H1 (cell line): ENCODE data around the gene AKT1S1. TPM values are rescaled to one million over a fixed set of nuclear protein-coding genes. Genes with fewer than 3 reads are reported as not detected.

Source experiments
- CTCF ChIA-PET: fragments of 300-600 bp; sonication (Branson Sonifier 250); formaldehyde crosslinking; loops from one replicate; lab custom pipeline; 2021; ENCODE audit not compliant: partially characterized antibody; lab: Charles Lee
- POLR2A ChIA-PET: fragments of 300-600 bp; sonication (Branson Sonifier 250); formaldehyde crosslinking; loops from one replicate; lab custom pipeline; 2021; ENCODE audit warnings: inconsistent platforms; ENCODE audit not compliant: partially characterized antibody; lab: Charles Lee
- DNase-seq, 2 experiments: peaks; one replicate each; pipeline versions ENCODE4 v3.0.0 to v3.0.0-alpha.2; 2010 to 2022; ENCODE audit warnings: low spot score in 2 of 2, low read depth in 1 of 2, mixed read lengths in 1 of 2
- FAIRE-seq: peaks from 2 replicates; lab custom pipeline; 2011; peaks lifted over from hg19 to GRCh38; lab: Jason Lieb, UNC
- H2AFZ ChIP-seq: 2 replicates; pipeline ENCODE4 v1.8.1; 2012; ENCODE audit warnings: low read length, inconsistent platforms
- H2AK5ac ChIP-seq: 2 replicates; pipeline ENCODE4 v1.6.1; 2013; ENCODE audit warnings: low read depth, low read length
- H2BK120ac ChIP-seq: replicated peaks from 2 replicates; pipeline ENCODE3; 2013; ENCODE audit warnings: low read depth, low read length, inconsistent platforms
- H2BK12ac ChIP-seq: 2 replicates; pipeline ENCODE4 v1.6.1; 2013; ENCODE audit warnings: low read depth, low read length
- H2BK15ac ChIP-seq: 2 replicates; pipeline ENCODE4 v1.6.1; 2013; ENCODE audit warnings: low read length
- H2BK20ac ChIP-seq: 2 replicates; pipeline ENCODE4 v1.6.1; 2013; ENCODE audit warnings: low read length
- H2BK5ac ChIP-seq: 2 replicates; pipeline ENCODE4 v1.6.1; 2013; ENCODE audit warnings: low read depth, low read length
- H3K14ac ChIP-seq: 2 replicates; pipeline ENCODE4 v1.6.1; 2013; ENCODE audit warnings: inconsistent platforms; ENCODE audit not compliant: insufficient read length
- H3K18ac ChIP-seq: 2 replicates; pipeline ENCODE4 v1.6.1; 2013; ENCODE audit warnings: low read length; ENCODE audit errors: extremely low read depth
- H3K23ac ChIP-seq: 2 replicates; pipeline ENCODE4 v1.6.1; 2013; ENCODE audit warnings: inconsistent platforms; ENCODE audit not compliant: insufficient read length
- H3K23me2 ChIP-seq: 2 replicates; pipeline ENCODE4 v1.6.1; 2013; ENCODE audit warnings: low read depth, low read length
- H3K27ac ChIP-seq: 2 replicates; pipeline ENCODE4 v1.6.1; 2011; ENCODE audit warnings: low read depth, low read length, inconsistent platforms
- H3K27me3 ChIP-seq, 4 experiments: replicated peaks in 1 of 4; 1 replicate in 1 of 4; 2 replicates in 3 of 4; pipeline versions ENCODE4 v1.6.1 to v1.8.1; 2011 to 2013; ENCODE audit warnings: low read length in 3 of 4, mild to moderate bottlenecking in 3 of 4, inconsistent platforms in 2 of 4, mixed read lengths in 2 of 4, moderate library complexity in 1 of 4; ENCODE audit not compliant: control insufficient read depth in 3 of 4, insufficient read depth in 3 of 4; ENCODE audit errors: extremely low read depth in 1 of 4
- H3K36me3 ChIP-seq, 4 experiments: 2 replicates each; pipeline versions ENCODE4 v1.6.1 to v1.8.1; 2011 to 2013; ENCODE audit warnings: mild to moderate bottlenecking in 4 of 4, low read length in 3 of 4, moderate library complexity in 2 of 4, control low read depth in 1 of 4, inconsistent platforms in 1 of 4; ENCODE audit not compliant: insufficient read depth in 4 of 4, control insufficient read depth in 2 of 4
- H3K4ac ChIP-seq: replicated peaks from 2 replicates; pipeline ENCODE3; 2013; ENCODE audit warnings: low read length, low read depth, mixed read lengths, inconsistent platforms; ENCODE audit not compliant: insufficient read length
- H3K4me1 ChIP-seq, 4 experiments: replicated peaks in 1 of 4; 1 replicate in 1 of 4; 2 replicates in 3 of 4; pipeline versions ENCODE4 v1.6.1 to v1.8.1; 2011 to 2013; ENCODE audit warnings: low read length in 3 of 4, inconsistent platforms in 2 of 4, mixed read lengths in 1 of 4; ENCODE audit not compliant: insufficient read depth in 4 of 4, control insufficient read depth in 3 of 4
- H3K4me2 ChIP-seq, 2 experiments: 2 replicates each; pipeline versions ENCODE4 v1.6.1 to v1.8.1; 2011 to 2013; ENCODE audit warnings: low read depth in 2 of 2, low read length in 2 of 2, control low read depth in 1 of 2, inconsistent platforms in 1 of 2, mild to moderate bottlenecking in 1 of 2; ENCODE audit not compliant: insufficient read depth in 1 of 2
- H3K4me3 ChIP-seq, 4 experiments: fragments of 200-600, 300-600 bp in 1 of 4; sonication (generic), shearing (Covaris generic), sonication (Bioruptor Twin) in 1 of 4; 2 replicates each; pipeline versions ENCODE4 v1.5.1 to v1.8.1; 2011 to 2016; ENCODE audit warnings: low read length in 4 of 4, low read depth in 3 of 4, control low read depth in 2 of 4, inconsistent platforms in 2 of 4, mild to moderate bottlenecking in 2 of 4, mixed read lengths in 1 of 4, moderate library complexity in 1 of 4; ENCODE audit not compliant: insufficient read depth in 2 of 4; ENCODE audit errors: extremely low read depth in 1 of 4
- H3K56ac ChIP-seq: replicated peaks from 2 replicates; pipeline ENCODE3; 2013; ENCODE audit warnings: low read depth, mild to moderate bottlenecking, mixed read lengths, low read length, inconsistent platforms; ENCODE audit not compliant: insufficient read length
- H3K79me1 ChIP-seq: 2 replicates; pipeline ENCODE4 v1.6.1; 2013; ENCODE audit warnings: low read depth, low read length, control low read depth
- H3K79me2 ChIP-seq, 2 experiments: 2 replicates each; pipeline versions ENCODE4 v1.6.1 to v1.8.1; 2012 to 2013; ENCODE audit warnings: low read length in 2 of 2, mild to moderate bottlenecking in 2 of 2, inconsistent platforms in 1 of 2; ENCODE audit not compliant: insufficient read depth in 2 of 2, control insufficient read depth in 1 of 2
- H3K9ac ChIP-seq, 4 experiments: replicated peaks in 1 of 4; 1 replicate in 1 of 4; 2 replicates in 3 of 4; pipeline versions ENCODE4 v1.6.1 to v1.8.1; 2011 to 2013; ENCODE audit warnings: low read depth in 3 of 4, low read length in 3 of 4, control low read depth in 2 of 4, mild to moderate bottlenecking in 2 of 4, moderate library complexity in 2 of 4, inconsistent platforms in 1 of 4; ENCODE audit errors: extremely low read depth in 1 of 4
- H3K9me3 ChIP-seq, 2 experiments: 2 replicates each; pipeline versions ENCODE4 v1.6.1 to v1.8.1; 2012 to 2013; ENCODE audit warnings: mild to moderate bottlenecking in 2 of 2, moderate library complexity in 2 of 2, control low read depth in 1 of 2, inconsistent platforms in 1 of 2, low read depth in 1 of 2, low read length in 1 of 2, mixed read lengths in 1 of 2; ENCODE audit not compliant: insufficient read depth in 2 of 2
- H4K20me1 ChIP-seq, 2 experiments: replicated peaks in 1 of 2; 2 replicates each; pipeline versions ENCODE3 to v1.8.1; 2011 to 2013; ENCODE audit warnings: inconsistent platforms in 2 of 2, low read length in 2 of 2, mild to moderate bottlenecking in 1 of 2; ENCODE audit not compliant: insufficient read depth in 2 of 2, control insufficient read depth in 1 of 2
- H4K5ac ChIP-seq: 2 replicates; pipeline ENCODE4 v1.6.1; 2013; ENCODE audit warnings: low read length, low read depth, mixed read lengths, inconsistent platforms; ENCODE audit not compliant: insufficient read length
- H4K8ac ChIP-seq: 2 replicates; pipeline ENCODE4 v1.8.0; 2013; ENCODE audit warnings: mild to moderate bottlenecking, moderate library complexity, low read length, inconsistent platforms; ENCODE audit not compliant: insufficient read depth; ENCODE audit errors: extremely low read depth
- H4K91ac ChIP-seq: replicated peaks from 2 replicates; pipeline ENCODE3; 2013; ENCODE audit warnings: low read length, mixed read lengths, inconsistent platforms; ENCODE audit not compliant: insufficient read length
- CBX8 ChIP-seq: fragments of 300-800, 300-1000 bp; sonication (generic); IDR thresholded peaks from 2 replicates; pipeline ENCODE4 v1.7.1; 2016; ENCODE audit warnings: low read depth, low read length, borderline replicate concordance
- GABPA ChIP-seq: IDR thresholded peaks from 2 replicates; pipeline ENCODE4 v1.6.1; 2011; ENCODE audit warnings: mild to moderate bottlenecking, low read length, moderate library complexity, borderline replicate concordance; ENCODE audit not compliant: insufficient read depth
- JUND ChIP-seq: IDR thresholded peaks from 2 replicates; pipeline ENCODE4 v1.6.1; 2011; ENCODE audit warnings: mild to moderate bottlenecking, improper control_type of control experiment, low read length
- NRF1 ChIP-seq: IDR thresholded peaks from 2 replicates; pipeline ENCODE4 v1.6.1; 2011; ENCODE audit warnings: mild to moderate bottlenecking, low read depth, low read length, improper control_type of control experiment
- PHF8 ChIP-seq: fragments of 200-600 bp; sonication (generic); conservative IDR thresholded peaks from 2 replicates; pipeline ENCODE4 v1.7.1; 2012; ENCODE audit warnings: low read depth, mild to moderate bottlenecking, inconsistent platforms, low read length, moderate library complexity
- RFX5 ChIP-seq: IDR thresholded peaks from 2 replicates; pipeline ENCODE4 v1.6.1; 2011; ENCODE audit warnings: low read depth, low read length, improper control_type of control experiment, borderline replicate concordance
- SIX5 ChIP-seq: IDR thresholded peaks from 2 replicates; pipeline ENCODE4 v1.6.1; 2011; ENCODE audit warnings: mild to moderate bottlenecking, low read depth, low read length
- USF2 ChIP-seq: IDR thresholded peaks from 2 replicates; pipeline ENCODE4 v1.6.1; 2011; ENCODE audit warnings: low read length, improper control_type of control experiment
- WGBS, 2 experiments: shearing (Covaris generic) in 1 of 2; methylation state at CpG; one replicate each; pipeline versions ENCODE4 v1.1.6 to v1.1.7; 2013 to 2015; ENCODE audit warnings: low lambda C conversion rate in 2 of 2, mixed read lengths in 2 of 2, inconsistent platforms in 1 of 2, low coverage in 1 of 2, missing lambda C conversion rate in 1 of 2; ENCODE audit not compliant: insufficient replicate concordance in 2 of 2, insufficient coverage in 1 of 2, insufficient read length in 1 of 2; ENCODE audit errors: extremely low coverage in 1 of 2, missing lambda C conversion rate in 1 of 2; 5-methylcytosine and 5-hydroxymethylcytosine counted together
- polyA plus RNA-seq, 7 experiments: library from polyadenylated mRNA; depleted of rRNA in 3 of 7; stranded (reverse) in 5 of 7; unstranded in 2 of 7; fragments of >200 nt in 5 of 7; fragments of 200-250 nt in 2 of 7; gene quantifications; 1 replicate in 5 of 7; 2 replicates in 1 of 7; 4 replicates in 1 of 7; pipeline versions ENCODE4 v1.2.1 to v1.2.3, GENCODE V29; 2011 to 2013; ENCODE audit warnings: missing spikeins in 2 of 7, mixed read lengths in 2 of 7
- total RNA-seq: library from RNA; stranded (reverse); fragmentation: NEBNext Ultra II Directional; extraction: Animal tissue kit (Norgen Biotek cat#: 25700); gene quantifications from 2 replicates; pipeline ENCODE4 v1.2.1, GENCODE V29; 2021
- TF ChIP-seq, protein P1 (sequence below): IDR thresholded peaks from 2 replicates; pipeline ENCODE4 v1.6.1; 2011; ENCODE audit warnings: low read depth, mild to moderate bottlenecking, low read length; ENCODE audit not compliant: insufficient read depth

The AKT1S1 gene
- total and polyA plus RNA-seq, 2 of the 8 experiments (the other 6 are each of a cell fraction or from before 2014, with no cell fraction given), result 40.7 to 45.9 TPM

DNA sequence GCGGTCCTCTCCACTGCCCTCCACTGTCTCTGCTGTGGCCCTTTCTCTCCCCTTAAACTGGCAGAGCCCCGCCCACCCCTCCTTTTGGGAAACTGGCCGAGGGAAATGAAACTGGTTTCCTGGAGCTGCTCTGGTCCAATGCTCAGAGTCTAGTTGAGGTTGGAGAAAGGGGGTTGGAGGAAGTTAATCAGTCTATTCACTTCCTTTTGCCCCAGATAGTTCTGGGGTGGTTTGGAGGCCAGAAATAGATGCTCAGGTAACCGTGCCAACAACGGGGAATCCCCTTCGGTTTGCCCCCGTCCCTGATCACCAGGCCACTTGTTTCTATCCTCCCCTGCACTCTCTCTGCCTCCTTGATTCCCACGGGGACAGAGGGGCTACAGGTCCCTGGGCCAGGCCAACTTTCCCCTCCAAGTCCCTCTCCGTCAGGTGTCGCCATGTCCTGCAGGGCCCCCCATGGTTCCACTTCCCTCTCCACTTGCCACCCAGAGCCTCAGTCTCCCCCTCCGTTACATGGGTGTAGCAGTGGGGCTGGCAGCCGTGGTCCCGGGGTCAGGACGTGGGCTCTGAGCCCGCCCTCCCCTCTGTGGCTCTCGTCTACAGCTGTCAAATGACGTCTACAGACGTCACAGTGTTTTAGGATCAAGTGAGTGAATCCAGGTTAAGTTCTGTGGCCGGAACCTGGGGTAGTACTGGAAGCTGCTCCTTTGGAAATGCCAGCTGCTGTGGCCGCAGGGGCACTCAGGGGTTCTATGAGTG is 19.9 kb upstream of the AKT1S1 start, which contains the start of gene IL4I1:
IL4I1 (minus strand) TSS at position 25 of the 759 bp plus-strand sequence. CDS start 727 bp downstream, outside the sequence.
- no peak within 1 kb of the TSS for H4K5ac ChIP-seq
- no peak within 1 kb of the TSS for H3K14ac ChIP-seq
- DNase-seq, result no peak
- no peaks in the 10 kb centered on the region for H3K9me3 ChIP-seq
- H2BK20ac ChIP-seq, result no peak within 1 kb of the TSS
- no peaks in the 10 kb centered on the region for H3K36me3 ChIP-seq
- no peak within 1 kb of the TSS for H3K9ac ChIP-seq
- no peak within 1 kb of the TSS for H2AK5ac ChIP-seq
- no peak within 1 kb of the TSS for H3K18ac ChIP-seq
- H4K20me1 ChIP-seq, result peaks cover 0 to 1% of the 10 kb centered on the region in 2 experiments
- WGBS, 2 experiments, result 79% methylated on average over 19 of the region's 20 CpGs; no CpG with 5 or more reads in 1 of the 2 experiments
- H3K79me2 ChIP-seq, result no peaks in the 10 kb centered on the region
- CTCF ChIA-PET, result interaction anchor here (1.1 to 1.4 kb wide), 2 partner anchors 10 to 87 kb away, joined by 3 read pairs; no protein-coding TSS in a partner anchor
- POLR2A ChIA-PET, result interaction anchor here (1.0 to 9.5 kb wide), 6 partner anchors 10 to 32 kb away, joined by 3 to 82 read pairs (median 4); partner anchors contain the start of genes ATF5 and NUP62
- 0 out of 7 replicates have a peak, but pooled peaks cover 0 to 7% (median 0%) of the 10 kb centered on the region in 4 experiments for H3K4me1 ChIP-seq
- no peaks in the 10 kb centered on the region for H3K23me2 ChIP-seq
- H3K27ac ChIP-seq, result no peak within 1 kb of the TSS
- no peak within 1 kb of the TSS for H3K4me3 ChIP-seq
- no peak within 1 kb of the TSS for H2BK120ac ChIP-seq
- H3K23ac ChIP-seq, result no peak within 1 kb of the TSS
- H3K56ac ChIP-seq, result no peak within 1 kb of the TSS
- no peak within 1 kb of the TSS for H3K4me2 ChIP-seq
- no peak for FAIRE-seq
- H2BK5ac ChIP-seq, result no peak within 1 kb of the TSS
- H2BK15ac ChIP-seq, result 0 out of 2 replicates have a peak within 1 kb of the TSS, but pooled peaks have one; percentile 88
- no peak within 1 kb of the TSS for H2BK12ac ChIP-seq
- no peak within 1 kb of the TSS for H3K4ac ChIP-seq
- no peak within 1 kb of the TSS for H2AFZ ChIP-seq
- H3K79me1 ChIP-seq, result no peaks in the 10 kb centered on the region
- H4K8ac ChIP-seq, result peak within 1 kb of the TSS; percentile 43; the same call in 1 of the 2 replicates
- H3K27me3 ChIP-seq, result 0 out of 7 replicates have a peak, but pooled peaks cover 0 to 3% (median 0%) of the 10 kb centered on the region in 4 experiments
- H4K91ac ChIP-seq, result no peak within 1 kb of the TSS
- TF ChIP-seq JUND (no peak), USF2 (no peak), NRF1 (no peak), PHF8 (no peak), CBX8 (no peak), GABPA (no peak), SIX5 (no peak), RFX5 (no peak)
- TF ChIP-seq, protein P1, sequence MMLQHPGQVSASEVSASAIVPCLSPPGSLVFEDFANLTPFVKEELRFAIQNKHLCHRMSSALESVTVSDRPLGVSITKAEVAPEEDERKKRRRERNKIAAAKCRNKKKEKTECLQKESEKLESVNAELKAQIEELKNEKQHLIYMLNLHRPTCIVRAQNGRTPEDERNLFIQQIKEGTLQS, result no peak
